GM18868 (cell line): Measurements from ENCODE around the gene PMCH.
A peak's percentile ranks its signal among the peaks of the same experiment; 100 is the strongest.
"Not testable (repeated sequence)": the region's sequence is repeated elsewhere in the genome, so short reads cannot be mapped to it uniquely, and the experiment has no call there.

Experiments
- ATAC-seq: cut with Tn5 transposase; IDR thresholded peaks from one replicate; pipeline ENCODE4 v1.9.1; 2021; ENCODE audit warnings: mild to moderate bottlenecking, moderate library complexity; ENCODE audit not compliant: unreplicated experiment

The PMCH gene

GRCh38 chr12:102197789-102198188 lies at the start of gene PMCH:
PMCH (minus strand) TSS chr12:102197833; CDS start chr12:102197770, 63 bp downstream.
- peak; percentile 97 for ATAC-seq

DNA sequence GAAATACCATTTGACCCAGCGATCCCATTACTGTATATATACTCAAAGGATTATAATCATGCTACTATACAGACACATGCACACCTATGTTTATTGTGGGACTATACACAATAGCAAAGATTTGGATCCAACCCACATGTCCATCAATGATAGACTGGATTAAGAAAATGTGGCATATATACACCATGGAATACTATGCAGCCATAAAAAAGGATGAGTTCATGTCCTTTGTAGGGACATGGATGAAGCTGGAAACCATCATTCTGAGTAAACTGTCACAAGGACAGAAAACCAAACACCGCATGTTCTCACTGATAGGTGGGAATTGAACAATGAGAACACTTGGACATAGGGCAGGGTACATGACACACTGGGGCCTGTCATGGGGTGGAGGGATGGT lies 43.2 kb upstream of the PMCH start:
- not testable (repeated sequence) for ATAC-seq

DNA sequence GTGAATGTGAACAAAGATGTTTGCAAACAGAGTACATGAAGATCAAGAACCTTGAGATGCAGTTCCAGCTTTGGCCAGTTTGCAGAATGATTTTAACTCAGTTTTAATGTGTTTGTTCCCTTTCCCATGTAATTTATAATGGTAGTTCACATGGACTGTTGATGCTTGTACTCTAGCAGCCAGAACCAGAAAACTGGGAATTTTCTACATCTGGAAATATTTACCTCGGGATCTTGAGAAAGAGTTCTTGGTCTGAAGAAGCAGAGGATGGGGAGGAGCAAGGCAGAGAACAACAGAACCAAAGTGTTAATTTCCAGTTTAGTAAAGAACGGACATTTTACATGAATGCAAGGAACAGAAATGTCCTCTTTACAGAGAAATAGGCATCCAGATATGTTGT lies 37.0 kb upstream of the PMCH start:
- no peak for ATAC-seq

GRCh38 chr12:102232446-102232845 lies 34.8 kb upstream of the PMCH start:
- no peak for ATAC-seq

DNA sequence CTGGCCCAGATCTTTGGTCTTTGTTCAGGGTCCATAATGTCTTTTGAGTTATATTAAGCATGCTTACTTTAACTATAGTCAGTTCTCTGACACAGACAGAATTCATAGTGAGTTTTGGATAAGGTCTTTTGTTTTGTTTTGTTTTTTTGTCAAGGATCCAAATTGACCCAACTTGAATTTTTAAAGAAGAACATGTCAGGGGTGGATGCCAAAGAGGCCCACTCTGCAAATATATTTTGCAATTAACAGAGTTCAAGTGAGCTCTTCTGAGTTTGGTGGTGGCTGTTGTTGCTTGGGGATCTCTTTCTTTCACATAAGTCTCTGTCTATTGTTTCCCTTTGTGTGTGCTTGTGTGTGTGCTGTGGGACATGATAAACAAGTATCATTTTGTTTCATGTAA lies 34.4 kb upstream of the PMCH start:
- ATAC-seq: no peak

DNA sequence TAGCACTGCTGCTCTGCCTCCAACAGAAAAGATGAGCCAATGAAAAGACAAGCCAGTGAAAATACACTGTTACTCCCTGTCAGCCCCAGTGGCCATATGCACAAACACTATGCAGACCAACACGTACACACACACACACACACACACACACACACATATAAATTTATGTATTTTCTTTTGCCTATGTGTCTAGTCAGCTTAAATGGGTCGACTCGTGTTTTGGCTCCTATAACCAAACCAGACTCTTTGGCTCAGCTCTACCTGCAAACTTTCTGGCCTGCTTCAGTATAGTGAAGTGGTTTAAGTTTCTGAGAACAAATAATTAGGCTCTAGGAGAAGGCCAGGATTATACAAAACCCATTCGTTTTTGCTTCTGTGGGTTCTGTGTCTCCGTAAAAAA lies 30.3 kb upstream of the PMCH start:
- ATAC-seq: no peak

GRCh38 chr12:102220736-102221135 lies 23.1 kb upstream of the PMCH start:
- no peak for ATAC-seq

DNA sequence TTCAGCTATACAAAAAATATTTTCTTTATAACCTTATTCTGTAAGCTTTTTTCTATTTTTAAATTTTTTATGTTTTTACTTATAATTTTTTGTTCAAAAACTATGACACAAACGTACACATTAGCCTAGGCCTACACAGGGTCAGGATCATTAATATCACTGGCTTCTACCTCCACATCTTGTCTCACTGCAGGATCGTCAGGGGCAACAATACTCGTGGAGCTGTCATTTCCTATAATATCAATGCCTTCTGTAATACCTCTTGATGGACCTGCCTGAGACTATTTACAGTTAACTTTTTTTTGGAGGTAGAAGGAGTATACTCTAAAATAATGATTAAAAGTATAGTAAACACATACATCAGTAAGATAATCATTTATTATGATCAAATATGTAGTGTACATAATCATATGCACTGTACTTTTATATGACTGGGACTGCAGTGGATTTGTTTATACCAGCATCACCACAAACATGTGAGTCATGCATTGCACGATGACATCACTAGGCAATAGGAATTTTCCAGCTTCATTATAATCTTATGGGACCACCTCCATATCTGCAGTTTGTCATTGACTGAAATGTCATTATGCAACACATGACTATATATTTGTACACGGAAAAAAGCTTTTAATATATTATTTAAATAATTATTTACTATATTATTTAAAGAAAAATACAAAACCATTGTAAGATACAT lies 18.5 kb upstream of the PMCH start:
- ATAC-seq: no peak

- no peak for ATAC-seq
Measured at GRCh38 chr12:102204025-102204424, 6.4 kb upstream of the PMCH start.

DNA sequence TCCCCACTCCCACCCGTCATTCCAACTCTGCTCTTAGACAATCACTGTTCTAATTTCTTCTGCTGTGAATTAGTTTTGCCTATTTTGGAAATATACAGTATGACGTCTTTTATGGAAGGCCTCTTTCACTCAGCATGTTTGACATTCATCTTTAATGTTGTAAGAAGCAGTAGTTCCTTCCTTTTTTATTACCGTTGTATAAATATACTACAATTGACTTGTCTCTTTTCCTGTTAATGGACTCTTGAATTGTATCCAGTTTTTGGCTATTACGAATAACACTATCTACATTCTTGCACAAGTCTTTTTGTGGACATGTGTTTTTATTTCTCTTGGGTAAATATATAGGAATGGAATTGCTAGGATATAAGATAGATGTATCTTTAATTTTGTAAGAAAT lies 4.9 kb upstream of the PMCH start:
- no peak for ATAC-seq

DNA sequence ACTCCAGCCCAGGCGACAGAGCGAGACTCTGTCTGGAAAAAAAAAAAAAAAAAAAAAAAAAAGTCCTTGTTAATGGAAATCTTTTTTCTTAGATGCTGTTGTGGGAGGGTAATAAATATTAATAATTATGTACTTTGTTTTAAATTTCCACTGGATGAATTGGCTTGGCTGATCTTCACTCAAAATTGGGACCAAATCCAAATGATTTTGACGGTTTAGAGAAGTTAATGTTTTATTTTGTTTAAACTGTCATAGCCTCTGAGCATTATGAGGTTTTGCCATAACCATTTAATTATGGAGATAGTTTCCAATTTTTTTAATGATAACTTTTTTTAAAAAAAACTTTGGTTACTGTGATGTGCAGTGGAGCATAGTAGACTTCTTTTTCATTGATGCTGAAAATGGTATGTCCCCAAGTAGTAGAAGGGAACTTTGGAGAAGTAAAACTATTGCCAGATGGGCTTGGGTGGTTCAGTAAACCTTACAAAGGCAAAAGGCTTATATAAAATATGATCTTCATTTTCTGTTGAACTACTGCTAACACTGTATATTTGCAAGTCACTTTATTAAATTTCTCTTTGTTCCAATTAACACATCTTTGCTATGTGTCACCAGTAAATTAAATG lies 3.9 kb upstream of the PMCH start:
- no peak for ATAC-seq

- no peak for ATAC-seq
Measured at GRCh38 chr12:102195826-102196225, 1.8 kb downstream of the PMCH start.

- ATAC-seq: no peak
Measured at GRCh38 chr12:102182635-102183034, 15.0 kb downstream of the PMCH start.

GRCh38 chr12:102174761-102175160 lies 22.9 kb downstream of the PMCH start:
- no peak for ATAC-seq

- no peak for ATAC-seq
Measured at GRCh38 chr12:102174117-102174516, 23.5 kb downstream of the PMCH start.

- no peak for ATAC-seq
Measured at GRCh38 chr12:102172436-102172835, 25.2 kb downstream of the PMCH start.

DNA sequence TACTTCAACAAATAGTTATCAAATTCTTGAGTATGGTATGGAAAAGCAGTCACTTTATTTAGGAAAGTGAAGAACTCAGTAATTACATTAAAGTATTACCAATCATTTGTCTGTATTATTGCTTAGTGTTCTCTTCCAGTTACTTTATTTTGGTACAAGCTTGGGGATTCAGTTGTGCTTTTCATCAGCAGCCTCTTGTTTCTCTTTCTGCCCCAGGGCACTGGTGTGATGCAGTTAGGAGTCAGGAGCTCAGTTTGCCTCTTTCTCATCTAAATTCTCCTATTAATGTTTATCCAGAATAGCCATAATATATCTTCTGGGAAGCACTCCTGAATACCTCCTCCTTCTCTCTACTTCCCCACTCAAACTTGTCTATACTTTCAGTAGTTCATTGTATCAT lies 25.7 kb downstream of the PMCH start:
- no peak for ATAC-seq

DNA sequence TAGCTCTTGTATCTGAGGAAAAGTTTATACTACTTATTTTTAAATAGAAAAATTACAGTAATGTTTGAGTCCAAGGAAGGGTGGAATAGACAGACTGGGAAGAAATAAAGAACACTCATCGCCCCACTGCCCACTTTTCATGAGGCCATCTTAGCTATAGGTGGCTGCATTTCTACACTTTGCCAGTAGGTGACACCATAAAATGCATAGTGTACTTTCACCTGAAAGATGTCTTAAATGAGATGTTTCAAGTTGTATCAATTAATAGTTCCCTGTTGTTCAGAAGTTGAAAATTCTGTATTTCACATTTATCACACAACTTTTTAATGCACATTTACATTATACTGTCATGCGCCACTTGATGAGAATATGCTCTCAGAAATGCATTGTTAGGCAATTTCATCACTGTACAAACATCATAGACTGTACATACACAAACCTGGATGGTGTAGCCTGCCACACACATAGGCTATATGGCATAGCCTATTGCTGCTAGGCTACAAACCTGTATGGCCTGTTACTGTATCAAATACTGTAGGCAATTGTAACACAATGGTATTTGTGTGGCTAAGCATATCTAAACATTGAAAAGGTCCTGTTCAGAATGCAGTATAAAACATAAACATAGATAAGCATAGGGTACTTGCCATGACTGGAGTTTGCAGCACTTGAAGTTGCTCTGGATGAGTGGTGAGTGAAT lies 27.6 kb downstream of the PMCH start:
- ATAC-seq: peak; percentile 47

- peak; percentile 76 for ATAC-seq
Measured at GRCh38 chr12:102167821-102168604, 29.6 kb downstream of the PMCH start.

DNA sequence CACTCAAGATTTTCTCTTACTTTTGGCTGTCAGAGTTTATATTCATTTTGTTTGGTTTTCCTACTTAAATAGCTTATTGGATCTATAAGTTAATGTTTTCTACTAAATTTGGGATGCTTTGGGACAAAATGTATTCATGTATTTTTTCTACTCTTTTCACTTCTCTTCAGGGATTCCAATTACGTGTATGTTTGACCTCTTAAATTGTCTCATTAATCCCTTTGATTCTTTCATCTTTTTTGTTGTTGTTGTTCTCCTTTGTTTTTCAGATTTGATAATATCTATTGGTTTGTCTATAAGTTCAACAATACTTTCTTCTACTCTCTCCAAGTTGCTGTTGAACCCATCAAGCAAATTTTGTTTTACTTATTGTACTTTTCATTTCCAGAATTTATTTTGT lies 34.2 kb downstream of the PMCH start:
- no peak for ATAC-seq

GRCh38 chr12:102155206-102155605 lies 42.4 kb downstream of the PMCH start:
- not testable (repeated sequence) for ATAC-seq
